HG02642 (cell line): ENCODE data around the gene THSD4.

Experiments used
- ATAC-seq: cut with Tn5 transposase; IDR thresholded peaks from one replicate; pipeline ENCODE4 v1.9.1; 2021; ENCODE audit warnings: mild to moderate bottlenecking; ENCODE audit not compliant: unreplicated experiment, poor library complexity

The THSD4 gene

GRCh38 chr15:71501344-71502076 is 386.2 kb downstream of the THSD4 start:
- ATAC-seq, result no peak

GRCh38 chr15:71502077-71502432 is 386.8 kb downstream of the THSD4 start:
- no peak for ATAC-seq

DNA sequence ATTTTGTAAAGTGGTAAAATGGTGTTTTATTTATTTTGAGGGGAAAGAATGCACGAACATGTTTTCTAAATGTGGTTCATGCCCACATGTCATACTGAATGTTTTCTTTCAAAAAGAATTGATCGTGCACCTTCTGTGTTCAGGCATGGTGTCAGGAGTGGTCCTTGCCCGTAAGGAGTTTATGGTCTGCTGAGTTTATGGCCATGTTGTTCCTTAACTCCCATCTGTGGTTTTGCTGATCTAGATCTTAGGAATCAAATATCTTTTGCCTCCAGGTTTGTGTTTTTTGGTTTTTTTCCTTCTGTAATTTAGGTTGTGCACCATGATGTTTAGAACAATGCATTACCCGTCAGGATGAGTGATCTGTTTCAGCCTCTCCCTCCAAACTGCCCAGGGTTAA is 390.7 kb downstream of the THSD4 start:
- ATAC-seq, result no peak

DNA sequence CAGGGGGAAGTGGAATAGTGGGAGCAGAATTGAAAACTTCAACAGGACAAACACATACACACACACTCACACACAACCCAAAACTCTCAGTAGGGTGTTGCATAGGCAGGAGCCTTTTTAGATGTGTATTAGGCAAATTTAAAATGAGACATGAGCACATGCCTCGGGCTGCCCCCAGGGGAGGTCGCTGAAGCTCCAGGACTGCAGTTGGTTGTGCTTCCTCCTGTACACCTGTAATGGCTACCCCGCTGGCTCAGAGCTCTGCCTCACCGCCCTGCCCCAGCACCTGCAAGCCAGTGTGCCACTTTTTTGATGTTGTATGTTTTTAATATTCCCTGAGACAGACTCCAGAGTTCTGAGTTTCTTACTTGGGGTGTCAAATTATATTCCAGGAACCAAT is 391.7 kb downstream of the THSD4 start:
- no peak for ATAC-seq

DNA sequence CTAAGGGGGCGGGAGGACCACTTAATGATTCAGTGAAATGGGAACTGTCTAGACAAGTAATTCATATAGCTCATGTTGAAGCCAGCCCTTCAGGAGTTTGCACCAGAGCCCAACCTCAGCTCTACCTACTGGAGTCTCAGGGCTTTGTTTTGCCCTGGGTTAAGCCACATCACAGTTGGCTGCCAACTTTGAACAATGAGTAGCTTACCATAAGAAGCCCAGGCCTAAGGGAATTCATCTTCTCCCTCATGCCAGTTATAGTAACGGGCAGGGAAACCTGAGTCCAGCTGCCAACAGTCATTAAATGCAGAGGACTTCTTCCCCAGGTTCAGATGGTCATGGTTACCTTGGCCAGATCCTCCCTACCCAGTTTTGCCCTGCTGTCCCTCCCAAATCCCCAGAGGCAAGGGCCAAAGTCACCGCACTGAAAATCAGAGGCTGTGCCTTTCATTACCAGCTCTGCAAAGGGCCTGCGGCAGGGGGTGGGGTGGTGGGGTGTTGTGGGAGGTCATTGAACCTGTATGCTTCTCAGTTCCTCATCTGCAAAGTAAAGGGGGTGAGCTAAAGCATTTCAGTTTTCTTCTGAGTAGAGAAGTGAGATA is 392.9 kb downstream of the THSD4 start:
- ATAC-seq, result no peak

DNA sequence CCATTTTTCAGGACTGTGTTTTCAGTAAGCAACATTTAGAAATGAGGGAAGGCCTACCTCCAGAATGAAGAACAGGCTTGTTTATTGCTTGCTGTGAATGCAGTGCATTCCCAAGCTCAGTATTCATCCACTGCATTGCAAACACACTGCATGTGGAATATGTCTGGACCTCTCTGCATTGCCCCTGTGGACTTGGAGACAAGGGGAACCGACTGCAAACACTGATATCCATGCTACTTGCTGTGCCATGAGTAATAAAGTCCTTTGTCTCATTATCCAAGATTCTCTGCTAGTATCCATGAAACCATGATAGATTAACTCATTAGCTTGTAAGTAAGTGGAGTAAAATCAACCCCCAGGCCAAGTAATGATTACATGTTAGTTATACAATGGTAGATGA is 393.9 kb downstream of the THSD4 start:
- no peak for ATAC-seq

GRCh38 chr15:71510763-71511162 is 395.5 kb downstream of the THSD4 start:
- ATAC-seq, result no peak

GRCh38 chr15:71511796-71512681 is 396.8 kb downstream of the THSD4 start:
- ATAC-seq, result no peak

DNA sequence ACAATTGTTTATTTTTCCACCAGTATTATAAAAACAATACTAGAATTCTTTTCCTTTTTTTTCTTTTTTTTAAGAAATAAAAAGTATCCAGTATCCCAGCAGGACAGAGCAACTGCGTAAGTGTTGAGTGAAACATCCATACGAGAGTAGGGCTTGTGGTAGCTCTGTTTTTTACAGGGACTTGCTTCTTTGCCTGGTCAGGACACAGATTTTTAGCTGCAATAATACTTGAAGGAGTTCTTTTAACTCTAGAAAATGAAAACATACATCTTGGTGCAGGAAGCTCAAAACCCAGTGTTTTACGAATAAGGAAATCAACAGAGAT is 397.4 kb downstream of the THSD4 start:
- ATAC-seq, result no peak

- no peak for ATAC-seq
These were observed 400.3 kb downstream of the THSD4 start for GRCh38 chr15:71515375-71516186.

DNA sequence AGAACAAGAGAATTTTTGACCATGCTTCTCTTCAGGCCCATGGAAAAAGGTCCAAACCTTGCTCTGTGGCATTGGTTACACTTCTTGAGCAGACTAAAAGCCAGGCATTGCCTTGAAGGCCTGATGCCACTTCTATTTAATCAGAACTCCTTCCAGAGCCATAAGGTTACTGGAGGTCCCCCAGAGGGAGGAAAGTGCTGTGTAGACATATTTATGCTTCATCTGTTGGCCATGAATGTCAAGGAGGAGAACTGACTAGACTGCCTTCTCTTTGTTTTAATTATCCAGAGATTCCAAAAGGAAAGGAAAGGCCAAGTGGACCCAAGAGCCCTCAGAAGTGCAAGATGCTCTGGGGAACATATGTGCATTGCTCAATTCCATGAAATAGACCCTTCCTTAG is 402.5 kb downstream of the THSD4 start:
- no peak for ATAC-seq

DNA sequence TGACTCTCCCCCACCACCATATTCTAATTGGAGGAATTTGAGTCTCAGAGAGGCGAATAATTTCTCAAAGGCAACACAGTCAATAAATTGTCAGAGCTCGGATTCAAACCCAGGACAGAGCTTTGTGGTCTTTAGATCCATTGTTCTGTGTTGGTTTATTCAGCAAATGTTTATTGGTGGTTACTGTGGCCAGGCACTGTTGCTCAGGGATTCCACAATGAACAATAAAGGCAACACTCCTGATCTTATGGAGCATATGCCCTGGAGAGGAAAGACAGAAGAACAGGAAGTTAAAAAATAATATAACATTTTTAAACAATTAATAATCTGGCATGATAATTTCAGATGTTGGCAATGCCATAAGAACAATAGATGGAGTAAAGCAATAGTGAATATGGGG is 403.4 kb downstream of the THSD4 start:
- no peak for ATAC-seq

DNA sequence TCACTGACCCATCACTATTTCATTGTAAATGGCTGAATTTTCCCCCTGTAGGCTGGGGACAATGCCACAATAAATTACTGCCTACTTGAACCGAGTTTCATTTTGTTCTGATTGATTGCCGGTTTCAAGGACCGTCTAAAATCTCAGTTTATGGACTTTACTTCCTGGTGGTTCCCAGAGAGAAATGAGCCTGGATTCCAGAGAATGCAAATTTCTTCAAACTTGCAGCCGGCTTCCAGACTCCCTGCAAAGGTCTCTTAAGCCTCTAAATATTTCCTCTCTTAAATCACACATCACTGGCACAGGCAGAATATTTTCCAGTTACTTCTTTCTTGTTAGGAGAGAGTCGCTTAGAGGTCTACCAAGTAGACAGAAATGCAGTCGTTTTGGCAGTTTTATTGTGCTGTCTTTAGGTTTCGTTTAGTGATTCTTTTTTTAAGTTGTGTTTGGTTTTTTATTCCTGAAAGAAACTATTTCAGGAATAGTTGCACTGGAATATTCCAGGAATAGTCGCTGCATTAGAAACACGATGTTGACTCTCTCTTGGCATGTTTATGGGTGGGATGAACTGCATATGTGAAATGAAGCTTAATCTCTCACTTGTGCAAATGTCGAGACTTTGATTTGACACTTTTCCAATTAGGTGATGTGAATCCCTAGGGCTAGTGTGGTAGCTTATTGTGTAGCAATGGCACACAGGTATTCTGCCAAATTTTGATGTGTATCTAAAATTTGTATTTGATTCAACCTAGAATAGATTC is 411.0 kb downstream of the THSD4 start:
- ATAC-seq, result no peak

DNA sequence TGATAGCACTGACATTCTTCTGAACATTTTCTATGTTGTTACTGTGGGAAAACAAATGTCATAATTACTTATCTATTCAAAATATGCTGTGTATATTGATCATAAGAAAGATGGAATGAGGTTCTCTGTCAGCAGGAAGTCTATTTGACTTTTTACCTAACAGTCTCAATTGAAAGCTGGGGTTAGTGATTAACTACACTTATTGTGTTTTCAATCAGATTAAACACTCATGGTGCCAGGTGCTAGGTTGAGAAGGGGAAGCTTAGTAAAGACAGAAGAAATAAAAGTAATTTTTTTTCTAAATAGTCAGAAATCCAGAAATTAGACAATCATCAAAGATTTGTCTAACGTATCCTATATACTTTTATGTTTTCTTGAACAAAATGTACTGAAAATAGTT is 414.1 kb downstream of the THSD4 start:
- no peak for ATAC-seq

DNA sequence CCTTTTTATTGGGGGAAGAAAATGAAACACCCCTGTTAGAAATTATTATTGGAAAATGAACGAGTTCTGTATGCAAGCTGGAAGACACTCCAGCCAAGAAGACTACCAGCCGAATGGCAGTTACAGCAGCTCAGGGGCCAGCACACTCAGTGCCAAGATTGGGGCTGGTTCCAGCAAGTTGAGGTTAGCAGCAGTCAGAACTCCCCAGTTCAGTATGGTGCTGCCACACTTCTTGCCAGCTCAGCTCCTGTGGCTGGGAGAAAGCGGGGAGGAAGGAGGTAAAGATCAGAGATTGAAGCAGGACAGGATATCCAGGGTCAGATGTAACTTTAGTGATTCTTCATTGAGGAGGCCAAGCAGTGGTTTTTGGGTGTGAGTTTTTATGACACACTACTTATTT is 414.8 kb downstream of the THSD4 start:
- ATAC-seq, result no peak

GRCh38 chr15:71532994-71533393 is 417.7 kb downstream of the THSD4 start:
- ATAC-seq, result no peak

- ATAC-seq, result no peak
These were observed 422.9 kb downstream of the THSD4 start for GRCh38 chr15:71538181-71538580.

- ATAC-seq, result no peak
These were observed 426.5 kb downstream of the THSD4 start for GRCh38 chr15:71541746-71542145.

DNA sequence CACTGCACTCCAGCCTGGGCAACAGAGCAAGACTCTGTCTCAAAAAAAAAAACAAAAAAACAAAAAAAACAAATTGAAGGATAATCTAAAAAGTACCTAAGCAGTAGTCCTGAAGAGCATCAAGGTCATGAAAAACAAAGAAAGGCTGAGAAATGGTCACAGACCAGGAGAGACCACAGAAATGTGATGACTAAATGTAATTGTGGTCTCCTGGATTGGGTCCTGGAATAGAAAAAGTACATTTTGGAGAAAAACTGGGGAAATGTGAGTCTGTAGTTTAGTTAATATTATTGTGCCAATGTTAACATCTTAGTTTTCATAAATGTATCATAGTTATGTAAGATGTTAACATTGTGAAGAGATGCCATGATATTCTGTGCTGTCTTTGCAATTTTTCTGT is 427.6 kb downstream of the THSD4 start:
- no peak for ATAC-seq

- no peak for ATAC-seq
These were observed 428.1 kb downstream of the THSD4 start for GRCh38 chr15:71543413-71543812.
